Measurements from ENCODE around the gene SPNS1. TPM values are rescaled to one million over a fixed set of nuclear protein-coding genes. Genes with fewer than 3 reads are reported as not detected.

SPNS1 gene
- total RNA-seq, 1 experiment from 2014 or later: 79.1 TPM

- ChIA-PET POLR2A (no interaction called here), CTCF (interaction anchor here (0.6 to 1.0 kb wide), 3 partner anchors 8 to 61 kb away, joined by 3 to 6 read pairs (median 3); no protein-coding TSS in a partner anchor)
- ATAC-seq (no peak), DNase-seq (ENCODE audit: low read depth, low spot score) (no peak)
- intact Hi-C loops (cut with micrococcal nuclease; ENCODE audit: unreplicated experiment) (no loop called here), in situ Hi-C loops (cut with HindIII; ENCODE audit: low pct_unique_long_range_greater_than_20kb, low sequenced_read_pairs) (no loop called here)
- Histone ChIP-seq H3K27ac (ENCODE audit: low read length) (no peak overlapping the region), H3K9me3 (ENCODE audit: control insufficient read depth, insufficient read depth, low read depth, low read length) (no peaks in the 10 kb centered on the region), H3K27me3 (ENCODE audit: control insufficient read depth, insufficient read depth, low read length) (no peaks in the 10 kb centered on the region), H3K4me3 (ENCODE audit: low read depth in 2 of 2, low read length in 2 of 2) (no peak overlapping the region), H3K4me1 (ENCODE audit: control insufficient read depth, insufficient read depth, low read length) (no peaks in the 10 kb centered on the region), H3K36me3 (ENCODE audit: control insufficient read depth, insufficient read depth, low read length) (no peaks in the 10 kb centered on the region)
- BruUV-seq (replicated peaks): no TSS peak
- TF ChIP-seq TCF7L2 (IDR thresholded peaks at IDR 0.05; ENCODE audit: low read depth, low read length) (no peak), REST (IDR thresholded peaks at IDR 0.05; ENCODE audit: insufficient read depth in 1 of 2, low read depth in 2 of 2, low read length in 1 of 2) (no peak), POLR2AphosphoS5 (IDR thresholded peaks at IDR 0.05; ENCODE audit: low read depth, low read length) (no peak), SIN3A (IDR thresholded peaks at IDR 0.05; ENCODE audit: borderline replicate concordance, insufficient read depth, low read depth, low read length) (no peak), CTCF (IDR thresholded peaks at IDR 0.05) (no peak)
Measured at GRCh38 chr16:28936784-28937155, 37.8 kb upstream of the SPNS1 start.

GRCh38 chr16:28937222-28937876 is 37.2 kb upstream of the SPNS1 start:
- Histone ChIP-seq H3K4me3 (ENCODE audit: low read depth in 2 of 2, low read length in 2 of 2) (no peak overlapping the region), H3K27ac (ENCODE audit: low read length) (no peak overlapping the region), H3K9me3 (ENCODE audit: control insufficient read depth, insufficient read depth, low read depth, low read length) (no peaks in the 10 kb centered on the region), H3K4me1 (ENCODE audit: control insufficient read depth, insufficient read depth, low read length) (no peaks in the 10 kb centered on the region), H3K36me3 (ENCODE audit: control insufficient read depth, insufficient read depth, low read length) (no peaks in the 10 kb centered on the region), H3K27me3 (ENCODE audit: control insufficient read depth, insufficient read depth, low read length) (no peaks in the 10 kb centered on the region)
- intact Hi-C loops (cut with micrococcal nuclease; ENCODE audit: unreplicated experiment): no loop called here
- peak; percentile 22; the same call in 1 of the 2 replicates for ATAC-seq
- DNase-seq (ENCODE audit: low read depth, low spot score): no peak
- CTCF ChIA-PET: no interaction called here
- no peak for TF ChIP-seq CTCF (IDR thresholded peaks at IDR 0.05)
- no peak for TF ChIP-seq TCF7L2 (IDR thresholded peaks at IDR 0.05; ENCODE audit: low read depth, low read length)
- no peak for TF ChIP-seq SIN3A (IDR thresholded peaks at IDR 0.05; ENCODE audit: borderline replicate concordance, insufficient read depth, low read depth, low read length)
- TF ChIP-seq REST (IDR thresholded peaks at IDR 0.05; ENCODE audit: insufficient read depth in 1 of 2, low read depth in 2 of 2, low read length in 1 of 2): no peak
- TF ChIP-seq POLR2AphosphoS5 (IDR thresholded peaks at IDR 0.05; ENCODE audit: low read depth, low read length): no peak
- BruUV-seq (replicated peaks): no TSS peak
- in situ Hi-C loops (cut with HindIII; ENCODE audit: low pct_unique_long_range_greater_than_20kb, low sequenced_read_pairs): no loop called here
- POLR2A ChIA-PET: no interaction called here
